HepG2 (cell line): ENCODE results near the gene CATSPERD. TPM values are rescaled to one million over a fixed set of nuclear protein-coding genes. Genes with fewer than 3 reads are reported as not detected.

Experiments used
- HNF4A ChIP-seq: sonication (generic); formaldehyde crosslinking; IDR thresholded peaks from 2 replicates; pipeline ENCODE4 v1.4.0; 2020; ENCODE audit warnings: missing genetic modification reagents
- MIER2 ChIP-seq: IDR thresholded peaks from 2 replicates; pipeline ENCODE4 v1.6.1; 2016; ENCODE audit warnings: missing biosample characterization, missing genetic modification reagents
- NFKB2 ChIP-seq: sonication (generic); formaldehyde crosslinking; IDR thresholded peaks from 2 replicates; pipeline ENCODE4 v1.4.0; 2020; ENCODE audit warnings: missing genetic modification reagents, borderline replicate concordance
- YEATS4 ChIP-seq: sonication (generic); formaldehyde crosslinking; IDR thresholded peaks from 2 replicates; pipeline ENCODE4 v1.4.0; 2020; ENCODE audit warnings: missing genetic modification reagents, borderline replicate concordance
- ZNF296 ChIP-seq: sonication (generic); formaldehyde crosslinking; conservative IDR thresholded peaks from 2 replicates; pipeline ENCODE4 v1.5.0; 2020; ENCODE audit warnings: mild to moderate bottlenecking, missing genetic modification reagents
- ZNF740 ChIP-seq: sonication (generic); formaldehyde crosslinking; IDR thresholded peaks from 2 replicates; pipeline ENCODE4 v1.4.0; 2020; ENCODE audit warnings: missing genetic modification reagents
- ZNF891 ChIP-seq: sonication (generic); formaldehyde crosslinking; IDR thresholded peaks from 2 replicates; pipeline ENCODE4 v1.5.0; 2020; ENCODE audit warnings: mild to moderate bottlenecking, missing genetic modification reagents
- polyA plus RNA-seq, 8 experiments: library from polyadenylated mRNA; depleted of rRNA in 3 of 8; stranded (reverse) in 7 of 8; unstranded in 1 of 8; fragments of >200 nt; fragmentation: Illumina TruSeq in 4 of 8; extraction: Trizol in 4 of 8; gene quantifications; 2 replicates each; pipeline versions ENCODE4 v1.2.1 to v1.2.3, GENCODE V29; 2011 to 2016; ENCODE audit warnings: low read depth in 4 of 8, missing spikeins in 1 of 8, mixed read lengths in 1 of 8; ENCODE audit not compliant: insufficient read depth in 1 of 8
- total RNA-seq, 5 experiments: library from RNA; depleted of rRNA; stranded (reverse); fragments of >200 nt; fragmentation: Illumina TruSeq; extraction: Trizol; gene quantifications; 2 replicates each; pipeline ENCODE4 v1.2.3, GENCODE V29; 2016; ENCODE audit warnings: low read depth in 1 of 5
- TF ChIP-seq, protein P1 (sequence below): sonication (generic); formaldehyde crosslinking; IDR thresholded peaks from 2 replicates; pipeline ENCODE4 v1.9.0; 2021; ENCODE audit warnings: mild to moderate bottlenecking, missing genetic modification reagents
- TF ChIP-seq, protein P2 (sequence below): sonication (generic); formaldehyde crosslinking; IDR thresholded peaks from 2 replicates; pipeline ENCODE4 v1.4.0; 2020; ENCODE audit warnings: mild to moderate bottlenecking, missing genetic modification reagents
- TF ChIP-seq, protein P3 (sequence below): sonication (generic); formaldehyde crosslinking; IDR thresholded peaks from 2 replicates; pipeline ENCODE4 v1.4.0; 2020; ENCODE audit warnings: mild to moderate bottlenecking, missing genetic modification reagents

CATSPERD gene
- total and polyA plus RNA-seq, 2 of the 13 experiments (the other 11 are each of a cell fraction or from before 2014, with no cell fraction given) = 0.04 TPM; not detected in 1

GRCh38 chr19:5691822-5692722 is 28.4 kb upstream of the CATSPERD start (continued):
- TF ChIP-seq, protein P1, sequence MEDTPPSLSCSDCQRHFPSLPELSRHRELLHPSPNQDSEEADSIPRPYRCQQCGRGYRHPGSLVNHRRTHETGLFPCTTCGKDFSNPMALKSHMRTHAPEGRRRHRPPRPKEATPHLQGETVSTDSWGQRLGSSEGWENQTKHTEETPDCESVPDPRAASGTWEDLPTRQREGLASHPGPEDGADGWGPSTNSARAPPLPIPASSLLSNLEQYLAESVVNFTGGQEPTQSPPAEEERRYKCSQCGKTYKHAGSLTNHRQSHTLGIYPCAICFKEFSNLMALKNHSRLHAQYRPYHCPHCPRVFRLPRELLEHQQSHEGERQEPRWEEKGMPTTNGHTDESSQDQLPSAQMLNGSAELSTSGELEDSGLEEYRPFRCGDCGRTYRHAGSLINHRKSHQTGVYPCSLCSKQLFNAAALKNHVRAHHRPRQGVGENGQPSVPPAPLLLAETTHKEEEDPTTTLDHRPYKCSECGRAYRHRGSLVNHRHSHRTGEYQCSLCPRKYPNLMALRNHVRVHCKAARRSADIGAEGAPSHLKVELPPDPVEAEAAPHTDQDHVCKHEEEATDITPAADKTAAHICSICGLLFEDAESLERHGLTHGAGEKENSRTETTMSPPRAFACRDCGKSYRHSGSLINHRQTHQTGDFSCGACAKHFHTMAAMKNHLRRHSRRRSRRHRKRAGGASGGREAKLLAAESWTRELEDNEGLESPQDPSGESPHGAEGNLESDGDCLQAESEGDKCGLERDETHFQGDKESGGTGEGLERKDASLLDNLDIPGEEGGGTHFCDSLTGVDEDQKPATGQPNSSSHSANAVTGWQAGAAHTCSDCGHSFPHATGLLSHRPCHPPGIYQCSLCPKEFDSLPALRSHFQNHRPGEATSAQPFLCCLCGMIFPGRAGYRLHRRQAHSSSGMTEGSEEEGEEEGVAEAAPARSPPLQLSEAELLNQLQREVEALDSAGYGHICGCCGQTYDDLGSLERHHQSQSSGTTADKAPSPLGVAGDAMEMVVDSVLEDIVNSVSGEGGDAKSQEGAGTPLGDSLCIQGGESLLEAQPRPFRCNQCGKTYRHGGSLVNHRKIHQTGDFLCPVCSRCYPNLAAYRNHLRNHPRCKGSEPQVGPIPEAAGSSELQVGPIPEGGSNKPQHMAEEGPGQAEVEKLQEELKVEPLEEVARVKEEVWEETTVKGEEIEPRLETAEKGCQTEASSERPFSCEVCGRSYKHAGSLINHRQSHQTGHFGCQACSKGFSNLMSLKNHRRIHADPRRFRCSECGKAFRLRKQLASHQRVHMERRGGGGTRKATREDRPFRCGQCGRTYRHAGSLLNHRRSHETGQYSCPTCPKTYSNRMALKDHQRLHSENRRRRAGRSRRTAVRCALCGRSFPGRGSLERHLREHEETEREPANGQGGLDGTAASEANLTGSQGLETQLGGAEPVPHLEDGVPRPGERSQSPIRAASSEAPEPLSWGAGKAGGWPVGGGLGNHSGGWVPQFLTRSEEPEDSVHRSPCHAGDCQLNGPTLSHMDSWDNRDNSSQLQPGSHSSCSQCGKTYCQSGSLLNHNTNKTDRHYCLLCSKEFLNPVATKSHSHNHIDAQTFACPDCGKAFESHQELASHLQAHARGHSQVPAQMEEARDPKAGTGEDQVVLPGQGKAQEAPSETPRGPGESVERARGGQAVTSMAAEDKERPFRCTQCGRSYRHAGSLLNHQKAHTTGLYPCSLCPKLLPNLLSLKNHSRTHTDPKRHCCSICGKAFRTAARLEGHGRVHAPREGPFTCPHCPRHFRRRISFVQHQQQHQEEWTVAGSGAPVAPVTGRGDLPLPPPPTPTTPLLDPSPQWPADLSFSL = no peak
- TF ChIP-seq, protein P2, sequence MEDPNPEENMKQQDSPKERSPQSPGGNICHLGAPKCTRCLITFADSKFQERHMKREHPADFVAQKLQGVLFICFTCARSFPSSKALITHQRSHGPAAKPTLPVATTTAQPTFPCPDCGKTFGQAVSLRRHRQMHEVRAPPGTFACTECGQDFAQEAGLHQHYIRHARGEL = no peak
- TF ChIP-seq NFKB2 = no peak
- TF ChIP-seq ZNF296 (CRISPR knock-in tag) = no peak
- TF ChIP-seq, protein P3, sequence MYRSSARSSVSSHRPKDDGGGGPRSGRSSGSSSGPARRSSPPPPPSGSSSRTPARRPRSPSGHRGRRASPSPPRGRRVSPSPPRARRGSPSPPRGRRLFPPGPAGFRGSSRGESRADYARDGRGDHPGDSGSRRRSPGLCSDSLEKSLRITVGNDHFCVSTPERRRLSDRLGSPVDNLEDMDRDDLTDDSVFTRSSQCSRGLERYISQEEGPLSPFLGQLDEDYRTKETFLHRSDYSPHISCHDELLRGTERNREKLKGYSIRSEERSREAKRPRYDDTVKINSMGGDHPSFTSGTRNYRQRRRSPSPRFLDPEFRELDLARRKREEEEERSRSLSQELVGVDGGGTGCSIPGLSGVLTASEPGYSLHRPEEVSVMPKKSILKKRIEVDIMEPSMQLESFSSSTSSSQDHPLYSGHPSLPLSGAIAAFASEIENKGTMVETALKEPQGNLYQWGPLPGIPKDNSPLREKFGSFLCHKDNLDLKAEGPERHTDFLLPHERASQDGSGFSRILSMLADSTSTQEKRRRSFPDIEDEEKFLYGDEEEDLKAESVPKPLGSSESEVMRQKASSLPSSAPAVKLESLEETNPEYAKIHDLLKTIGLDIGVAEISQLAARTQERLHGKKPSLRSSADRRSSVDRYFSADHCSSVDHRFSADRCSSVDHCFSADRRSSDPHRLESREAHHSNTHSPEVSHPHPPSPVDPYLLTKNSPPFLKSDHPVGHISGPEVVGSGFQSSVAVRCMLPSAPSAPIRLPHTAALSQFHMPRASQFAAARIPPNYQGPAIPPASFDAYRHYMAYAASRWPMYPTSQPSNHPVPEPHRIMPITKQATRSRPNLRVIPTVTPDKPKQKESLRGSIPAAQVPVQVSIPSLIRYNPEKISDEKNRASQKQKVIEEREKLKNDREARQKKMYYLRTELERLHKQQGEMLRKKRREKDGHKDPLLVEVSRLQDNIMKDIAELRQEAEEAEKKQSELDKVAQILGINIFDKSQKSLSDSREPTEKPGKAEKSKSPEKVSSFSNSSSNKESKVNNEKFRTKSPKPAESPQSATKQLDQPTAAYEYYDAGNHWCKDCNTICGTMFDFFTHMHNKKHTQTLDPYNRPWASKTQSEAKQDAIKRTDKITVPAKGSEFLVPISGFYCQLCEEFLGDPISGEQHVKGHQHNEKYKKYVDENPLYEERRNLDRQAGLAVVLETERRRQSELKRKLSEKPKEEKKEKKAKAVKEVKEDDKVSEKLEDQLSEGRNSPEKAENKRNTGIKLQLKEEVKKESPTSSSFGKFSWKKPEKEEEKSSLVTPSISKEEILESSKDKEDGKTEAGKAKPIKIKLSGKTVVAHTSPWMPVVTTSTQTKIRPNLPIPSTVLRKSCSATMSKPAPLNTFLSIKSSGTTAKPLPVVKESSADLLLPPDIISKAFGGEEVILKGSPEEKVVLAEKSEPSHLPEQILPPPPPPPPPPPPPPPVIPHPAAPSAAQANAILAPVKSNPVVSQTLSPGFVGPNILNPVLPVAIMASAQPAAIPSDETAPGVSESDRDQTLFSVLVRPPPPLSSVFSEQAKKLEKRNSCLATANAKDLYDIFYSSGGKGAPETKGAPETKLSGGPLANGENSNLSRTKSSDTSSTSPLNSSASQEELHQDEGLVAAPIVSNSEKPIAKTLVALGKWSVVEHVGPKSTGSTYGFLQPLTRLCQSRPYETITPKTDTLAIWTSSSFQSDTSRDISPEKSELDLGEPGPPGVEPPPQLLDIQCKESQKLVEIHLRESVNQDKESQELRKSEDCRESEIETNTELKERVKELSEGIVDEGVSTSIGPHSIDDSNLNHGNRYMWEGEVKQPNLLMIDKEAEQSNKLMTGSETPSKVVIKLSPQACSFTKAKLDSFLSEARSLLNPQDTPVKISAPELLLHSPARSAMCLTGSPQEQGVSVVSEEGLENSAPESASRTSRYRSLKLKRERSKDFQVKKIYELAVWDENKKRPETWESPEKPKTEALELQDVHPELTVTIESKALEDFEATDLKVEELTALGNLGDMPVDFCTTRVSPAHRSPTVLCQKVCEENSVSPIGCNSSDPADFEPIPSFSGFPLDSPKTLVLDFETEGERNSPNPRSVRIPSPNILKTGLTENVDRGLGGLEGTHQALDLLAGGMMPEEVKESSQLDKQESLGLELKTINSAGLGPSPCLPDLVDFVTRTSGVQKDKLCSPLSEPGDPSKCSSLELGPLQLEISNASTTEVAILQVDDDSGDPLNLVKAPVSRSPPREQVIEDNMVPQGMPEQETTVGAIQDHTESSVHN (CRISPR knock-in tag) = 0 out of 2 replicates have a peak, but pooled peaks have one; percentile 19
- TF ChIP-seq YEATS4 = no peak
- no peak for TF ChIP-seq HNF4A (CRISPR knock-in tag)
- TF ChIP-seq ZNF891 (CRISPR knock-in tag) = peak; percentile 36; the same call in 1 of the 2 replicates
- TF ChIP-seq MIER2 (CRISPR knock-in tag) = no peak
- TF ChIP-seq ZNF740 = no peak
